Spleen (tissue), 11 donors: ENCODE data around the gene GAS6. TPM values are rescaled to one million over a fixed set of nuclear protein-coding genes. Genes with fewer than 3 reads are reported as not detected.
A peak's percentile ranks its signal among the peaks of the same experiment; 100 is the strongest.

Experiments
- DNase-seq: peaks from one replicate; pipeline ENCODE4 v3.0.0-alpha.2; 2020
- H3K27ac ChIP-seq, 8 donors: fragments of 200-600 bp; sonication (generic) in 7 of 8; 1 replicate in 4 of 8; 2 replicates in 4 of 8; pipeline versions ENCODE4 v1.5.0 to v1.8.0; 2016 to 2021; ENCODE audit warnings: inconsistent platforms in 4 of 8, mild to moderate bottlenecking in 4 of 8, moderate library complexity in 1 of 8
- H3K27me3 ChIP-seq, 7 donors: fragments of 200-600 bp; sonication (generic) in 6 of 7; replicated peaks in 1 of 7; 1 replicate in 4 of 7; 2 replicates in 3 of 7; pipeline versions ENCODE4 v1.5.0 to v1.8.0; 2016 to 2021; ENCODE audit warnings: inconsistent platforms in 3 of 7, mild to moderate bottlenecking in 1 of 7
- H3K36me3 ChIP-seq, 6 donors: fragments of 200-600 bp; sonication (generic) in 5 of 6; 1 replicate in 4 of 6; 2 replicates in 2 of 6; pipeline versions ENCODE4 v1.5.0 to v1.8.0; 2016 to 2021; ENCODE audit warnings: inconsistent platforms in 2 of 6
- H3K4me1 ChIP-seq, 6 donors: fragments of 200-600 bp; sonication (generic) in 5 of 6; 1 replicate in 3 of 6; 2 replicates in 3 of 6; pipeline versions ENCODE4 v1.5.0 to v1.8.0; 2016 to 2021; ENCODE audit warnings: inconsistent platforms in 3 of 6
- H3K4me3 ChIP-seq, 8 donors: fragments of 200-600 bp; sonication (generic) in 7 of 8; 1 replicate in 4 of 8; 2 replicates in 4 of 8; pipeline versions ENCODE4 v1.5.0 to v1.8.0; 2016 to 2021; ENCODE audit warnings: inconsistent platforms in 4 of 8, mild to moderate bottlenecking in 4 of 8, moderate library complexity in 2 of 8
- H3K9me3 ChIP-seq, 8 donors: fragments of 200-600 bp; sonication (generic) in 7 of 8; 1 replicate in 4 of 8; 2 replicates in 4 of 8; pipeline versions ENCODE4 v1.5.0 to v1.8.0; 2016 to 2021; ENCODE audit warnings: inconsistent platforms in 4 of 8
- CTCF ChIP-seq, 11 experiments: fragments of 200-600 bp in 7 of 11; fragments of 450-650 bp in 4 of 11; sonication (generic) in 4 of 11; IDR thresholded peaks in 8 of 11; conservative IDR thresholded peaks in 3 of 11; 1 replicate in 7 of 11; 2 replicates in 4 of 11; pipeline versions ENCODE4 v1.4.0 to v1.8.0; 2016 to 2021; ENCODE audit warnings: antibody characterized with exemption in 11 of 11, inconsistent platforms in 4 of 11, mild to moderate bottlenecking in 1 of 11
- POLR2A ChIP-seq, 3 donors: fragments of 450-650 bp; IDR thresholded peaks; one replicate each; pipeline ENCODE4 v1.5.1; 2017; ENCODE audit warnings: antibody characterized with exemption in 3 of 3, mild to moderate bottlenecking in 1 of 3
- POLR2AphosphoS5 ChIP-seq, 3 donors: sonication (generic); formaldehyde crosslinking; IDR thresholded peaks; one replicate each; pipeline ENCODE4 v1.5.1; 2017; ENCODE audit warnings: antibody characterized with exemption in 3 of 3
- WGBS, 5 donors: extraction: QIAGEN DNeasy Blood & Tissue Kit in 3 of 5; methylation state at CpG; one replicate each; pipeline versions ENCODE4 v1.1.5 to v1.1.7; 2013 to 2018; 5-methylcytosine and 5-hydroxymethylcytosine counted together
- intact Hi-C: fragments of 100-400 bp; cut with DNase I; formaldehyde crosslinking; loops from one replicate; pipeline ENCODE4 v1.15.0; 2023; ENCODE audit warnings: low total_unique reads
- polyA plus RNA-seq, 3 donors: library from polyadenylated mRNA; stranded (reverse); fragments of 200-250 nt; gene quantifications; one replicate each; pipeline ENCODE4 v1.2.1, GENCODE V29; 2013
- total RNA-seq, 7 donors: library from RNA; depleted of rRNA in 3 of 7; stranded (reverse); fragments of >200 nt in 3 of 7; fragmentation: NEBNext Ultra II Directional in 4 of 7; extraction: Animal tissue kit (Norgen Biotek cat#: 25700) in 4 of 7; gene quantifications; one replicate each; pipeline versions ENCODE4 v1.1.0 to v1.2.1, GENCODE V29; 2016 to 2021
- donor health status: healthy with polysubstance abuse.
- donor health status: DM: no; HTN: no; CAD: no; lungs with moderate emphysema.
- donor health status: DM: no; HTN: no; CAD: no.
- donor health status: Bipolar disorder and iron deficiency.
- donor health status: healthy.
- donor health status: DM: no; HTN: no; CAD: no.
- donor health status: DM: yes; HTN: yes; CAD: no.

GAS6 gene
- total and polyA plus RNA-seq, 10 donors = 16.7 to 54.5 (median 35.0) TPM

- Histone ChIP-seq H3K36me3 (no peaks in the 10 kb centered on the region), H3K4me1 (peaks cover 0 to 47% (median 21%) of the 10 kb centered on the region in 6 donors), H3K27ac (peak overlapping the region in 1 of 8 donors; percentile 11), H3K4me3 (no peak overlapping the region), H3K9me3 (no peaks in the 10 kb centered on the region), H3K27me3 (peaks cover 0 to 58% (median 0%) of the 10 kb centered on the region in 7 donors)
- 44 to 60% (median 47%) methylated on average over 9 to 11 of the region's 11 CpGs for WGBS, 5 donors
- TF ChIP-seq POLR2A (IDR thresholded peaks at IDR 0.05) (no peak), CTCF (IDR thresholded peaks at IDR 0.05 in 8 of 11, conservative IDR thresholded peaks at IDR 0.05 in 3 of 11) (no peak), POLR2AphosphoS5 (IDR thresholded peaks at IDR 0.05) (no peak)
- peak; percentile 62 for DNase-seq
- intact Hi-C loops = no loop called here
These were observed 10.2 kb downstream of the GAS6 start for GRCh38 chr13:113853518-113854237.

- 86 to 91% (median 87%) methylated on average over 20 to 22 of the region's 22 CpGs for WGBS, 5 donors
- intact Hi-C loops = no loop called here
- no peak overlapping the region for H3K27ac ChIP-seq
- peak; percentile 70 for DNase-seq
- H3K27me3 ChIP-seq = peaks cover 0 to 61% (median 0%) of the 10 kb centered on the region in 7 donors
- peaks cover 0 to 47% (median 21%) of the 10 kb centered on the region in 6 donors for H3K4me1 ChIP-seq
- no peak overlapping the region for H3K4me3 ChIP-seq
- no peak for TF ChIP-seq CTCF (IDR thresholded peaks at IDR 0.05 in 8 of 11, conservative IDR thresholded peaks at IDR 0.05 in 3 of 11)
- TF ChIP-seq POLR2AphosphoS5 (IDR thresholded peaks at IDR 0.05) = no peak
- TF ChIP-seq POLR2A (IDR thresholded peaks at IDR 0.05) = no peak
- H3K36me3 ChIP-seq = no peaks in the 10 kb centered on the region
- H3K9me3 ChIP-seq = no peaks in the 10 kb centered on the region
These were observed 11.0 kb downstream of the GAS6 start for GRCh38 chr13:113852536-113853517.

GRCh38 chr13:113851826-113852535 is 11.9 kb downstream of the GAS6 start:
- peak; percentile 56 for DNase-seq
- TF ChIP-seq POLR2A (IDR thresholded peaks at IDR 0.05) (no peak), POLR2AphosphoS5 (IDR thresholded peaks at IDR 0.05) (peak in 1 of 3 donors; percentile 11)
- no peak overlapping the region for H3K27ac ChIP-seq

GRCh38 chr13:113851480-113851803 is 12.4 kb downstream of the GAS6 start:
- intact Hi-C loops = no loop called here
- Histone ChIP-seq H3K27ac (no peak overlapping the region), H3K9me3 (no peaks in the 10 kb centered on the region), H3K27me3 (peaks cover 0 to 71% (median 0%) of the 10 kb centered on the region in 7 donors), H3K4me3 (no peak overlapping the region), H3K4me1 (peaks cover 0 to 43% (median 24%) of the 10 kb centered on the region in 6 donors), H3K36me3 (peaks cover 0 to under 1% (median 0%) of the 10 kb centered on the region in 6 donors)
- DNase-seq = no peak
- no peak for TF ChIP-seq POLR2AphosphoS5 (IDR thresholded peaks at IDR 0.05)
- TF ChIP-seq POLR2A (IDR thresholded peaks at IDR 0.05) = no peak
- TF ChIP-seq CTCF (IDR thresholded peaks at IDR 0.05 in 8 of 11, conservative IDR thresholded peaks at IDR 0.05 in 3 of 11) = no peak
- 85 to 100% (median 96%) methylated on average over 1 of the region's 1 CpG for WGBS, 5 donors

More at GRCh38 chr13:113851826-113852535, 11.9 kb downstream of the GAS6 start:
- peaks cover 0 to 44% (median 21%) of the 10 kb centered on the region in 6 donors for H3K4me1 ChIP-seq
- intact Hi-C loops = no loop called here
- WGBS, 5 donors = 84 to 95% (median 85%) methylated on average over 23 of the region's 23 CpGs
- H3K36me3 ChIP-seq = no peaks in the 10 kb centered on the region
- H3K4me3 ChIP-seq = no peak overlapping the region
- no peaks in the 10 kb centered on the region for H3K9me3 ChIP-seq
- peaks cover 0 to 66% (median 0%) of the 10 kb centered on the region in 7 donors for H3K27me3 ChIP-seq
